ENCODE results near the gene TSPAN5. TPM values are rescaled to one million over a fixed set of nuclear protein-coding genes. Genes with fewer than 3 reads are reported as not detected.

TSPAN5 gene
- total RNA-seq, 1 experiment from 2014 or later = 41.8 TPM

DNA sequence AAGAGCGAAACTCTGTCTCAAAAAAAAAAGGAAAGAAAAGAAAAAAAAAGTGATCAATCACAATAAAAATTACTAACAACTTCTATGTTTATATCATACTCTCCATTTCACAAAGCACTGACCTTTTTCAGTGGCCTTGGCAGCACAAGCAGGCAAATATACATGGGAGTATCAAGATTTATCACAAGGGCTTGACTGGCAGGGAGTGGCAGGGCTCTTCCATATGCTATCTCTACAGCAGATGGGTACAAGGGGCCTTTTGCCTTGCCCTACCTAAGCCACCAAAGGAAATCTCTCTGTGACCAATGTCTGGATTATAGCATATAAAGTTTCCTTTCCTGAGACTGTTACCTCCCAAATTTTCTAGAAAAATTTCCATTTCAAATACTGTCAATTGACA is 24.4 kb downstream of the TSPAN5 start:
- Histone ChIP-seq H3F3A (ENCODE audit: low read length, unreplicated experiment) (no peaks in the 10 kb centered on the region), H3K36me3 (ENCODE audit: low read depth, low read length) (no peaks in the 10 kb centered on the region), H4K20me1 (ENCODE audit: low read length) (no peaks in the 10 kb centered on the region), H3K27ac (ENCODE audit: low read length) (no peak overlapping the region), H3K9me2 (replicated peaks; ENCODE audit: low read length) (no peaks in the 10 kb centered on the region), H3K4me1 (ENCODE audit: insufficient read depth, low read length) (0 out of 2 replicates have a peak, but pooled peaks cover 6% of the 10 kb centered on the region), H3K27me3 (ENCODE audit: low read length) (no peaks in the 10 kb centered on the region), H3K4me2 (ENCODE audit: low read length) (no peak overlapping the region), H3K9me3 (ENCODE audit: low read length) (no peaks in the 10 kb centered on the region), H3K4me3 (ENCODE audit: low read length) (no peak overlapping the region), H3K79me2 (ENCODE audit: low read length) (peaks cover 100% of the 10 kb centered on the region), H2AFZ (ENCODE audit: low read length) (no peak overlapping the region), H3K9ac (ENCODE audit: low read length) (no peak overlapping the region)
- POLR2A ChIA-PET (ENCODE audit: unreplicated experiment) = no interaction called here
- intact Hi-C loops (cut with micrococcal nuclease) = no loop called here
- no TSS peak for BruUV-seq (replicated peaks)
- no peak for ATAC-seq
- CTCF ChIA-PET = no interaction called here
- no peak for TF ChIP-seq EZH2 (IDR thresholded peaks at IDR 0.05; ENCODE audit: low read length, unreplicated experiment)
- TF ChIP-seq, protein P1, sequence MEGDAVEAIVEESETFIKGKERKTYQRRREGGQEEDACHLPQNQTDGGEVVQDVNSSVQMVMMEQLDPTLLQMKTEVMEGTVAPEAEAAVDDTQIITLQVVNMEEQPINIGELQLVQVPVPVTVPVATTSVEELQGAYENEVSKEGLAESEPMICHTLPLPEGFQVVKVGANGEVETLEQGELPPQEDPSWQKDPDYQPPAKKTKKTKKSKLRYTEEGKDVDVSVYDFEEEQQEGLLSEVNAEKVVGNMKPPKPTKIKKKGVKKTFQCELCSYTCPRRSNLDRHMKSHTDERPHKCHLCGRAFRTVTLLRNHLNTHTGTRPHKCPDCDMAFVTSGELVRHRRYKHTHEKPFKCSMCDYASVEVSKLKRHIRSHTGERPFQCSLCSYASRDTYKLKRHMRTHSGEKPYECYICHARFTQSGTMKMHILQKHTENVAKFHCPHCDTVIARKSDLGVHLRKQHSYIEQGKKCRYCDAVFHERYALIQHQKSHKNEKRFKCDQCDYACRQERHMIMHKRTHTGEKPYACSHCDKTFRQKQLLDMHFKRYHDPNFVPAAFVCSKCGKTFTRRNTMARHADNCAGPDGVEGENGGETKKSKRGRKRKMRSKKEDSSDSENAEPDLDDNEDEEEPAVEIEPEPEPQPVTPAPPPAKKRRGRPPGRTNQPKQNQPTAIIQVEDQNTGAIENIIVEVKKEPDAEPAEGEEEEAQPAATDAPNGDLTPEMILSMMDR (conservative IDR thresholded peaks at IDR 0.05; ENCODE audit: low read depth, low read length) = no peak
- TF ChIP-seq EZH2phosphoT487 (IDR thresholded peaks at IDR 0.05; ENCODE audit: borderline replicate concordance, low read length) = no peak
- no peak for DNase-seq

DNA sequence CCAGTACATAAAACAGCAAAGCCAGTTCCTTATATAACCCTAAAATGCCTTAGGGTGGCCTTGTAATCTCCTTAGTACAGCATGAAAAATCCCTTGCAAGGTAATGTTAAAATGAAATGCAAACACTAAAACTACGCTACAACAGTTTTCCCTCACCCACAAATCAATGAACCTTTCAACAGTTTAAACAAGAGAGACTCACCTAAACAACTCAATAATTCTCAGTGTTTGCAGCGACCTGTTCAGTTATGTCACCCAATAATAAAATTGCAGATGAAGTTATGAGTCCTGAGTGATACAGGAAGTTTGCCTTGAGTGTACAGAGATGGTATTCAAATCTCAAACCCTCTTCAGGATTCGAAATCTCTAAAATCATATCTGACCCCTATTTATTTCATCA is 25.3 kb downstream of the TSPAN5 start:
- H3K9ac ChIP-seq (ENCODE audit: low read length) = no peak overlapping the region
- no peak overlapping the region for H2AFZ ChIP-seq (ENCODE audit: low read length)
- no peaks in the 10 kb centered on the region for H3F3A ChIP-seq (ENCODE audit: low read length, unreplicated experiment)
- no peaks in the 10 kb centered on the region for H3K9me2 ChIP-seq (replicated peaks; ENCODE audit: low read length)
- H3K4me1 ChIP-seq (ENCODE audit: insufficient read depth, low read length) = peaks cover 11% of the 10 kb centered on the region; the same call in 1 of the 2 replicates
- DNase-seq = no peak
- BruUV-seq (replicated peaks) = no TSS peak
- no peaks in the 10 kb centered on the region for H4K20me1 ChIP-seq (ENCODE audit: low read length)
- H3K4me3 ChIP-seq (ENCODE audit: low read length) = no peak overlapping the region
- no peaks in the 10 kb centered on the region for H3K9me3 ChIP-seq (ENCODE audit: low read length)
- intact Hi-C loops (cut with micrococcal nuclease) = no loop called here
- ChIA-PET POLR2A (ENCODE audit: unreplicated experiment) (no interaction called here), CTCF (no interaction called here)
- no peak overlapping the region for H3K4me2 ChIP-seq (ENCODE audit: low read length)
- no peak overlapping the region for H3K27ac ChIP-seq (ENCODE audit: low read length)
- H3K79me2 ChIP-seq (ENCODE audit: low read length) = peaks cover 100% of the 10 kb centered on the region
- TF ChIP-seq, protein P1 (conservative IDR thresholded peaks at IDR 0.05; ENCODE audit: low read depth, low read length) = no peak
- TF ChIP-seq EZH2 (IDR thresholded peaks at IDR 0.05; ENCODE audit: low read length, unreplicated experiment) (no peak), EZH2phosphoT487 (IDR thresholded peaks at IDR 0.05; ENCODE audit: borderline replicate concordance, low read length) (no peak)
- no peaks in the 10 kb centered on the region for H3K36me3 ChIP-seq (ENCODE audit: low read depth, low read length)
- peak; percentile 67 for ATAC-seq
- H3K27me3 ChIP-seq (ENCODE audit: low read length) = no peaks in the 10 kb centered on the region

DNA sequence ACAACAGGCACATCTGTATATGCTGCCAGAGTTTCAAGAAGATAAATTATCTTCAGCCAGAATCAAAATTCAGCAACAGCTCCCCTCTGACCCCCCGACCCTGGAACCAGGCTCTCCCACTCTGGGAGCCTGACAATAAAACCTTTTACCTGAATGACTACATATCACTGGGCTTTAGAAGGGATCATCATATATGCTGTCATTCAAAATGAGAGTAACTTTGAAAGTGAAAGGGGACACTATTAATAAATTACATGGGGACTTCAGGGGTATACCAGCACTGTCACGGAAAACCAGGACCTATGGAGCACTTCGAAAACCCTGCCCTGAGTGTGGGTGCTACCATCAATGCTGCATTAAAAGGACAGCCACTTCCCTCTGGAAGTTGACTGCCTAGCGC is 26.2 kb downstream of the TSPAN5 start:
- no peak overlapping the region for H3K4me2 ChIP-seq (ENCODE audit: low read length)
- H3K79me2 ChIP-seq (ENCODE audit: low read length) = peaks cover 100% of the 10 kb centered on the region
- H3K9me3 ChIP-seq (ENCODE audit: low read length) = no peaks in the 10 kb centered on the region
- no peak overlapping the region for H3K4me3 ChIP-seq (ENCODE audit: low read length)
- H3K27ac ChIP-seq (ENCODE audit: low read length) = no peak overlapping the region
- ATAC-seq (no peak), DNase-seq (no peak)
- ChIA-PET CTCF (no interaction called here), POLR2A (ENCODE audit: unreplicated experiment) (no interaction called here)
- H3K4me1 ChIP-seq (ENCODE audit: insufficient read depth, low read length) = peaks cover 20% of the 10 kb centered on the region
- intact Hi-C loops (cut with micrococcal nuclease) = no loop called here
- no peaks in the 10 kb centered on the region for H3K36me3 ChIP-seq (ENCODE audit: low read depth, low read length)
- no peaks in the 10 kb centered on the region for H4K20me1 ChIP-seq (ENCODE audit: low read length)
- no TSS peak for BruUV-seq (replicated peaks)
- H2AFZ ChIP-seq (ENCODE audit: low read length) = no peak overlapping the region
- H3K9me2 ChIP-seq (replicated peaks; ENCODE audit: low read length) = no peaks in the 10 kb centered on the region
- no peaks in the 10 kb centered on the region for H3F3A ChIP-seq (ENCODE audit: low read length, unreplicated experiment)
- TF ChIP-seq, protein P1 (conservative IDR thresholded peaks at IDR 0.05; ENCODE audit: low read depth, low read length) = no peak
- H3K27me3 ChIP-seq (ENCODE audit: low read length) = no peaks in the 10 kb centered on the region
- H3K9ac ChIP-seq (ENCODE audit: low read length) = no peak overlapping the region
